HepG2 (cell line): ENCODE results near the gene MGLL. TPM values are rescaled to one million over a fixed set of nuclear protein-coding genes. Genes with fewer than 3 reads are reported as not detected.

Source experiments
- ATAC-seq: fragments of 200-7000 bp; cut with Tn5 transposase; 3 replicates; pipeline ENCODE4 v1.9.1; 2020; ENCODE audit warnings: mild to moderate bottlenecking, moderate library complexity
- BruUV-seq: library from RNA; stranded (reverse); fragments of 400-500 nt; replicated peaks from 2 replicates; lab custom pipeline; 2021; lab: Mats Ljungman, UMichigan
- CTCF ChIA-PET: fragments of 300-600 bp; formaldehyde crosslinking; extraction: SDS; loops from one replicate; lab custom pipeline; 2021; ENCODE audit warnings: low total read pairs, inconsistent platforms, low intra/inter-chr PET ratio; lab: Yijun Ruan, JAX
- POLR2A ChIA-PET: fragments of 350-600 bp; sonication (Branson Sonifier 250); formaldehyde crosslinking; loops from one replicate; lab custom pipeline; 2020; ENCODE audit warnings: antibody characterized with exemption, inconsistent platforms; lab: Yijun Ruan, JAX
- DNase-seq: peaks from one replicate; pipeline ENCODE4 v3.0.0-alpha.2; 2015; ENCODE audit warnings: low spot score
- FAIRE-seq: peaks from 3 replicates; lab custom pipeline; 2011; peaks lifted over from hg19 to GRCh38; lab: Jason Lieb, UNC
- H2AFZ ChIP-seq: one replicate; pipeline ENCODE4 v1.6.1; 2011; ENCODE audit warnings: low read length, inconsistent platforms
- H3K27ac ChIP-seq: fragments of 300-600 bp; 3 replicates; pipeline ENCODE4 v1.8.0; 2011; ENCODE audit warnings: mixed run types, mild to moderate bottlenecking, mixed read lengths, low read length, inconsistent platforms; ENCODE audit not compliant: insufficient read depth; ENCODE audit errors: extremely low read length
- H3K27me3 ChIP-seq, 2 experiments: fragments of 200-600 bp in 1 of 2; 2 replicates in 1 of 2; 3 replicates in 1 of 2; pipeline versions ENCODE4 v1.6.0 to v1.8.0; 2011; ENCODE audit warnings: low read length in 2 of 2, mild to moderate bottlenecking in 2 of 2, moderate library complexity in 2 of 2, inconsistent platforms in 1 of 2; ENCODE audit not compliant: insufficient read depth in 2 of 2, control insufficient read depth in 1 of 2
- H3K36me3 ChIP-seq, 2 experiments: fragments of 200-600 bp in 1 of 2; replicated peaks in 1 of 2; 2 replicates in 1 of 2; 3 replicates in 1 of 2; pipeline versions ENCODE4 v1.5.1 to v1.8.0; 2011; ENCODE audit warnings: low read length in 2 of 2, inconsistent platforms in 1 of 2; ENCODE audit not compliant: insufficient read depth in 2 of 2, control insufficient read depth in 1 of 2
- H3K4me1 ChIP-seq: 2 replicates; pipeline ENCODE4 v1.5.1; 2012; ENCODE audit warnings: low read length, inconsistent platforms; ENCODE audit not compliant: insufficient read depth
- H3K4me2 ChIP-seq: 2 replicates; pipeline ENCODE4 v1.6.0; 2011; ENCODE audit warnings: low read depth, low read length, inconsistent platforms
- H3K4me3 ChIP-seq, 3 experiments: fragments of 200-600 bp in 1 of 3; sonication (generic), shearing (Covaris generic) in 1 of 3; replicated peaks in 1 of 3; 2 replicates each; pipeline ENCODE4 v1.5.1; 2011 to 2016; ENCODE audit warnings: low read length in 3 of 3, inconsistent platforms in 2 of 3, low read depth in 2 of 3, mild to moderate bottlenecking in 2 of 3, control low read depth in 1 of 3, mixed read lengths in 1 of 3; ENCODE audit not compliant: insufficient read depth in 1 of 3
- H3K79me2 ChIP-seq: one replicate; pipeline ENCODE4 v1.6.1; 2011; ENCODE audit warnings: low read length, inconsistent platforms; ENCODE audit not compliant: insufficient read depth
- H3K9ac ChIP-seq: 2 replicates; pipeline ENCODE4 v1.6.0; 2011; ENCODE audit warnings: mild to moderate bottlenecking, low read depth, low read length, inconsistent platforms; ENCODE audit not compliant: insufficient read depth
- H3K9me3 ChIP-seq: 2 replicates; pipeline ENCODE4 v1.5.1; 2012; ENCODE audit warnings: mild to moderate bottlenecking, low read length
- H4K20me1 ChIP-seq: 2 replicates; pipeline ENCODE4 v1.6.0; 2011; ENCODE audit warnings: inconsistent platforms, mild to moderate bottlenecking, low read length, moderate library complexity; ENCODE audit not compliant: insufficient read depth
- BCLAF1 ChIP-seq: fragments of 450-650 bp; IDR thresholded peaks from 2 replicates; pipeline ENCODE4 v1.6.1; 2017; ENCODE audit warnings: mild to moderate bottlenecking
- FOXO1 ChIP-seq: sonication (generic); formaldehyde crosslinking; IDR thresholded peaks from 2 replicates; pipeline ENCODE4 v1.4.0; 2020; ENCODE audit warnings: missing genetic modification reagents
- KDM3A ChIP-seq: IDR thresholded peaks from 2 replicates; pipeline ENCODE4 v1.6.1; 2018; ENCODE audit warnings: low read depth, missing compliant biosample characterization
- YY1 ChIP-seq: IDR thresholded peaks from 2 replicates; pipeline ENCODE4 v1.6.1; 2011; ENCODE audit warnings: low read length, low read depth, moderate library complexity, mild to moderate bottlenecking; ENCODE audit not compliant: insufficient read depth, insufficient replicate concordance
- ZNF230 ChIP-seq: sonication (generic); formaldehyde crosslinking; IDR thresholded peaks from 2 replicates; pipeline ENCODE4 v1.4.0; 2020; ENCODE audit warnings: mild to moderate bottlenecking, missing genetic modification reagents
- ZNF318 ChIP-seq: sonication (generic); formaldehyde crosslinking; IDR thresholded peaks from 2 replicates; pipeline ENCODE4 v1.4.0; 2020; ENCODE audit warnings: mild to moderate bottlenecking, missing genetic modification reagents
- ZNF609 ChIP-seq: sonication (generic); formaldehyde crosslinking; IDR thresholded peaks from 2 replicates; pipeline ENCODE4 v1.4.0; 2020; ENCODE audit warnings: mild to moderate bottlenecking, missing genetic modification reagents, borderline replicate concordance
- WGBS: methylation state at CpG from one replicate; pipeline ENCODE4 v1.1.6; 2017; ENCODE audit warnings: low lambda C conversion rate; 5-methylcytosine and 5-hydroxymethylcytosine counted together
- in situ Hi-C: cut with HindIII; loops from 2 replicates; pipeline ENCODE4 v1.10.0; 2017; ENCODE audit warnings: low pct_unique_long_range_greater_than_20kb; ENCODE audit not compliant: extremely low pct_ligation_motif_present
- intact Hi-C: fragments of 100-400 bp; cut with micrococcal nuclease; formaldehyde crosslinking; loops from one replicate; pipeline ENCODE4 v1.10.0; 2022; ENCODE audit not compliant: unreplicated experiment
- polyA plus RNA-seq, 8 experiments: library from polyadenylated mRNA; depleted of rRNA in 3 of 8; stranded (reverse) in 7 of 8; unstranded in 1 of 8; fragments of >200 nt; fragmentation: Illumina TruSeq in 4 of 8; extraction: Trizol in 4 of 8; gene quantifications; 2 replicates each; pipeline versions ENCODE4 v1.2.1 to v1.2.3, GENCODE V29; 2011 to 2016; ENCODE audit warnings: low read depth in 4 of 8, missing spikeins in 1 of 8, mixed read lengths in 1 of 8; ENCODE audit not compliant: insufficient read depth in 1 of 8
- total RNA-seq, 5 experiments: library from RNA; depleted of rRNA; stranded (reverse); fragments of >200 nt; fragmentation: Illumina TruSeq; extraction: Trizol; gene quantifications; 2 replicates each; pipeline ENCODE4 v1.2.3, GENCODE V29; 2016; ENCODE audit warnings: low read depth in 1 of 5

Gene MGLL
- total and polyA plus RNA-seq, 2 of the 13 experiments (the other 11 are each of a cell fraction or from before 2014, with no cell fraction given): not detected

GRCh38 chr3:127680146-127680661, 142.1 kb downstream of the MGLL start:
- H3K4me3 ChIP-seq: no peak overlapping the region
- no peak overlapping the region for H3K27ac ChIP-seq
- no peak overlapping the region for H3K4me2 ChIP-seq
- BruUV-seq: no TSS peak
- ATAC-seq (no peak), DNase-seq (no peak), FAIRE-seq (no peak)
- in situ Hi-C loops: loop anchor here (10.0 kb wide), 1 partner anchor 285 kb away; no protein-coding TSS in a partner anchor
- intact Hi-C loops: no loop called here
- no peak overlapping the region for H3K9ac ChIP-seq
- WGBS: 83% methylated on average over 16 of the region's 21 CpGs
- no peak overlapping the region for H2AFZ ChIP-seq
- TF ChIP-seq FOXO1 (no peak), YY1 (no peak), ZNF318 (CRISPR knock-in tag) (no peak), KDM3A (no peak), ZNF609 (CRISPR knock-in tag) (no peak), ZNF230 (CRISPR knock-in tag) (no peak), BCLAF1 (no peak)
- TF ChIP-seq, all 625 proteins: peak for 0
- no peaks in the 10 kb centered on the region for H3K36me3 ChIP-seq
- no peaks in the 10 kb centered on the region for H4K20me1 ChIP-seq
- CTCF ChIA-PET: no interaction called here
- POLR2A ChIA-PET: no interaction called here
- H3K4me1 ChIP-seq: no peaks in the 10 kb centered on the region
- H3K79me2 ChIP-seq: no peaks in the 10 kb centered on the region
- no peaks in the 10 kb centered on the region for H3K9me3 ChIP-seq
- no peaks in the 10 kb centered on the region; a peak in 1 of 5 replicates for H3K27me3 ChIP-seq
